NCI-H2171 treated with DMSO at 0.1 percent for 48 hours (cell line): ENCODE results near the gene ATG5.
"Not testable (repeated sequence)": the region's sequence is repeated elsewhere in the genome, so short reads cannot be mapped to it uniquely, and the experiment has no call there.

ENCODE experiments used
- DNase-seq: peaks from one replicate; lab custom pipeline; 2025; lab: John Stamatoyannopoulos, UW

The ATG5 gene

DNA sequence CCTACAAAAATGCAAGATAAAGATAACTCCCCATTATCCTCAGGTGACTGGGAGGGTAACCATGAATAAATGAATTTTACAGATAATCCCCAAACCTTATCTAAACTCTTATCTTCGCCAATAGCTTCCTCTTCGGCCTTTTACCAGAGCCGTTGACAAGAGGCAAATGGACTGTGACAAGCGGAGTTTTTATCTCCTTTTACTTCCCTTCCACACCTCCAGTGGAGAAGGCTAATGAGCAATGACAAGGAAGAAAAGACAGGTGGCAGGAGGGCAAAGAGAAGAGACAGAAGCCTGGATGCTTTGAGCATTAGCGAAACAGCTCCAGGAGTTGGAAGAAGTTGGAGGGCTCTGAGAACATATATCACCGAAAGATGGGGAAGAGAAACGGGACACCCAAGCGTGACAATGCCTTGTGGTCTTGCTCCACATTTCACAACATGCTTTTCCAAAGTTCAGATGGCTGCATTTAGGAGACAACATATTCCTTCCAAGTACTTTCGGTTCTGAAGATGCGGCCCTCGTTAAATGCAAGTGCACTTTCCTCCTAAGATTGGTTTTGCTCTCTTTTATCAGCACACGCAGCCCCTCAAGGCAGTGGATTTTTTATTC lies 170.2 kb downstream of the ATG5 start:
- no peak for DNase-seq

GRCh38 chr6:106154326-106154725 lies 171.2 kb downstream of the ATG5 start:
- DNase-seq = no peak

DNA sequence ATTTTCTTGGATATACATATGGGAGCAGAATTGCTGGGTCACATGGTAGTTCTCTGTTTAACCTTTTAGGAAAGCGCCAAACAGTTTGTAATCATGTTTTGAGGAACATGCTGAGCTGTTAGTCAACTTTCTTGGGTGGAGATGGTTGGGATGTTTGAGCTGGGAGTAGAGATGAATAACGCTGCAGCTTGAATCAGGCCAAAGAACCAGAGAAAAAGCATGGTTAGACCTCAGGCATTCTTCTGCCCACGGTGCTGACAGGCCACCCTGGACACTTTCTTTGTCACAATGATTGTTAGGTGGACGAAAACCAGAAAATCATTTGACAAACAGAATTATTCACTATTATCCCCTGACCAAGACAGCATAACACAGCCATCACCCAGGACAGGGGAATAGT lies 172.6 kb downstream of the ATG5 start:
- no peak for DNase-seq

DNA sequence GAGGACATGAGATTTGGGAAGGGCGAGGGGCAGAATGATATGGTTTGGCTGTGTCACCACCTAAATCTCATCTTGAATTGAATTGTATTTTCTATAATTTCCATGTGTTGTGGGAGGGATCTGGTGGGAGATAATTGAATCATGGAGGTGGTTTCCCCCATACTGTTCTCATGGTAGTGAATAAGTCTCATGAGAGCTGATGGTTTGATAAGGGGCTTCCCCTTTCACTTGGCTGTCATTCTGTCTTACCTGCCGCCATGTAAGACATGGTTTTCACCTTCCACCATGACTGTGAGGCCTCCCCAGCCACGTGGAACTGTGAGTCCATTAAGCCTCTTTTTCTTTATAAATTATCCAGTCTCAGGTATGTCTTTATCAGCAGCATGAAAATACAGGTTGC lies 173.1 kb downstream of the ATG5 start:
- DNase-seq = not testable (repeated sequence)

GRCh38 chr6:106149472-106150069 lies 176.0 kb downstream of the ATG5 start:
- DNase-seq = no peak

DNA sequence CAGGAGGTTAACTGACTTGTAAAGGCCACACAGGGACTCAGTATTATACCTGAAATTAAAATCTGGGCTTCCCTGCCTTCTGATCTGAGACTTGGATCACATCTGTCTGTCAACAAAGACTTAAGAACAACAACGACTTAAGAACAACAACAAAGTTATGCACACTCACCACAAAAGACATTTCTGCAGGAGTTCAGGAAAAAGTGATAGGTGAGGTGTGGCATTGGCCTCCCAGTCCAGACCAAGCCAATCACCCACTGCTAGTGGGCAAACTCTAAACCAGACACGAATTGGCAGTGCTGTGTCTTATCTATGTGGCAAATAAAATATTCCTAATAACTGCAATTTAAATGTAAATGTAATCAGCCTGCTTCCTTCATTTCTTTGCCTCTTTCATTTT lies 178.1 kb downstream of the ATG5 start:
- no peak for DNase-seq

- no peak for DNase-seq
These were observed 178.7 kb downstream of the ATG5 start for GRCh38 chr6:106146852-106147351.

- no peak for DNase-seq
These were observed 179.8 kb downstream of the ATG5 start for GRCh38 chr6:106145741-106146227.

DNA sequence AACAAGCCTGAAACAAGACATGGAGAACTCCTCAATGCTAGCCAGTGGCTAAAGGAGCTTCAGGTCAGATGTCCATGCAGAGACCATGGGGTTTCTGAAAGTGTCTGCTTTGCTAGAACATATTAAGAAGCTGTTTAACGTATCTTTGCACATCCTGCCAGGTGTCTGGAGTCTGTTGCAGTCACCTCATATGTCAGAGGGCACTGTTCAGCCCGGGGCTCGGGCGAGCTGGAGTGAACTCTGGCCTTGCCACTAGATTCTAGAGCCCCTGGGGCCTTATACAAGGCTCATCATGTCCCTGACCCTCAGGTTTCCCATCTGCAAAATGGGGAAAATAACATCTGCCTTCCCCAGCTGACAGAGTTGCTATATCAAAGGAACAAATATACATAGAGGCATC lies 180.4 kb downstream of the ATG5 start:
- no peak for DNase-seq

- DNase-seq = no peak
These were observed 181.9 kb downstream of the ATG5 start for GRCh38 chr6:106143665-106144064.

DNA sequence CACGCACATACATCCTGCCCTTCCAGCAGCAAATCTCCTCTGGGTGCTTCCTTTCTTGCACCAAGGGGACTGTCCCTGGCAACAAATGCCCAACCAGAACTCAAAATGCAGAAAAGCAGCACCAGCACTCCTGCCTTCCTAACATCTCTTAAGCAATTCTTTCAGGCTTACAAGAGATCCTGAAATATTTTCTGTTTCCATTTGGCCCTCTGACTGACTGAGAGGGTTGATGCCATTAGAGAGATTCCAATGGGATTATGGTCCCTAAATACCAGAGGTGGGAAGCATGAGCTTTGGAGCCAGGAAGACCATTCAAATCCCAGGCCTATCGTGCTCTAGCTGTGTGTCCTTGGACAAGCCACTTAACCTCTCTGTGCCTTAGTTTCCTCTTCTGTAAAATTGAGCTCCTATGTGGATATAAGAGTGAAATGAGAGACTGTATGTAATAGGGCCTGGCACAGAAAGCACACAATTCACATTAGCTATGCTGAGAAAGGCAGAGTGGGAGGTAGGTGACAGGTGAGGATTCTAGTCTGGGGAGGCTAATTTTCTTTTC lies 182.6 kb downstream of the ATG5 start:
- no peak for DNase-seq

DNA sequence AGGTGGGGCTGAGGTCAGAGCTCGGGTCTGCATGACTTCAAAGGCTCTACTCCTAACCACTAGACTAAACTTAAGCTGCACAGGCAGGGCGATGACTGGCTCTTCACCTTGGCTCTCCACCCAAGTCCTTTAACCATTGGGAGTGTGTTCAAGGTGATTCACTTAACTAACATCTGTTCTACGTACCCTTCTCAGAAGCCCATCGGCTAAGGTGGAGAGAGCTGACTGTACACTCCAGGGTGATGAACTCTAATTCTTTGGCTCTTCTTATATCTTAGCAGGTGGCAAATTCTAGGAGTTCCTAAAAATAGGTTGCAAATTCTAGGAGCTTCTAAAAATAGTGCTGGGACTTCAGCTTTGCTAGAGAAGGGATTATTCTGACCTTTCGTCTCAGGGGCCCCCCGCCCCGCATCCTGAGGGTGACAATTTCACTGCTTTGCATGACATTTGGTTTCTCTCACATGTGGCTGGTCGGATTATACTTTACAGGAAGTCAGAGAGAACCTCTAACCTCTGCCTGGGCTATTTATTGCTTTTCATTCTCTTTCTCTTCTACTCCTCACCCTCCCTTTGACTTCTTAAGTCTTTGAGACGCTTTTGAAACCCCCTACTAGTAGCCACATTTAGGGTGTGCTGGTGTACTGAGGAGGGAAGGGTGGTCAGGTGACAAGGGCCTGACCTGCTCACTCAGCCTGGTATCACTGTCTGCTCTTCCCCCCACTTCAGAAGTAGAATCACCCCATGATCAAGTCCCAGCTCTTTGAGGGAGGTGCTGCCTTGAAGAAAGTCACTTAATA lies 183.9 kb downstream of the ATG5 start:
- DNase-seq = no peak

GRCh38 chr6:106138151-106138550 lies 187.4 kb downstream of the ATG5 start:
- DNase-seq = no peak

- DNase-seq = no peak
These were observed 188.7 kb downstream of the ATG5 start for GRCh38 chr6:106136845-106137244.

- DNase-seq = no peak
These were observed 189.5 kb downstream of the ATG5 start for GRCh38 chr6:106135911-106136571.

DNA sequence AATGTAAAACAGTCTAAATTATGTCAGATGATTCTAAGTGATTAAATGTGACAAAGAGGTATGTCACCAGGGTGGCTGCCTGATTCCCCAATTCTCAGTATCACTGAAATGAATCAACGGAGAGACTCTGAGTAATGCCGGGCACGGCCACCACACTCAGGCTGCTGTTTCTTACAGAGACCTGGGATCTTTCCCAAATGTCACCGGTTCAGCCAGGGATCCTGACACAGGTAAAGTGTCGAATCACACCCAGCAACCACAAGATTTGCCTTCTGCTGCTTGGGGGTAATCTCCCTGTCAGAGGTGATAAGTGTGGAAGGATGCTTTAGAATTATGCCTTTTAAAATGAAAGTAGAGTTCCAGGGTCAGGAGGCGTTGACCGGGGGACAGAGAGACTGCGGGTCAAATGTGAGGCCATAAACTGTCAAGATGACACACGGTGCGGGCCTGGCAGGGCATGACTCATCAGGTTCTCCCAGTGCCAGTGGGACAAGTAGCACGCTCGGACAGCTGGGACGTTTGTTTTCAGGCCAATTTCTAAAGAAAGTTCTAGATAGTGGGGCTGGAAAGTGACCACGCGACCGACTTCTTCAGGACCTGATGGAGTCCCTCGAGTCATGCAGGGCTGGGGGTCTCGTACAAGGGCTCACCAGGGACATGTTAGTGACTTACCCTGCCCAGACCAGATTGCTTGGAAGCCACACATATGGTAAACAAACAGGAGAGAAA lies 190.5 kb downstream of the ATG5 start:
- no peak for DNase-seq
